Fibroblast of mammary gland (primary cell): Measurements from ENCODE around the gene VAPA.

Source experiments
- DNase-seq: peaks from one replicate; pipeline ENCODE4 v3.0.0-alpha.2; 2010; ENCODE audit warnings: low read depth
- H3K4me3 ChIP-seq: 2 replicates; pipeline ENCODE4 v1.5.1; 2011; ENCODE audit warnings: low read depth, mild to moderate bottlenecking, low read length, moderate library complexity; ENCODE audit not compliant: control insufficient read depth
- CTCF ChIP-seq: conservative IDR thresholded peaks from 2 replicates; pipeline ENCODE4 v1.5.1; 2011; ENCODE audit warnings: low read depth, low read length, inconsistent platforms; ENCODE audit not compliant: control insufficient read depth, insufficient read depth

The VAPA gene

GRCh38 chr18:9951022-9951859 lies 37.4 kb downstream of the VAPA start:
- DNase-seq = peak; percentile 76
- TF ChIP-seq CTCF = peak; percentile 87
- H3K4me3 ChIP-seq = no peak overlapping the region

GRCh38 chr18:9952633-9953416 lies 39.0 kb downstream of the VAPA start:
- DNase-seq = peak; percentile 52
- H3K4me3 ChIP-seq = no peak overlapping the region
- TF ChIP-seq CTCF = no peak

- no peak overlapping the region for H3K4me3 ChIP-seq
- no peak for DNase-seq
- no peak for TF ChIP-seq CTCF
Observed at GRCh38 chr18:9958861-9959399, 45.1 kb downstream of the VAPA start.

- no peak for DNase-seq
- H3K4me3 ChIP-seq = no peak overlapping the region
- TF ChIP-seq CTCF = no peak
Observed at GRCh38 chr18:9959564-9959963, 45.7 kb downstream of the VAPA start.

GRCh38 chr18:9960258-9960904 lies 46.6 kb downstream of the VAPA start:
- H3K4me3 ChIP-seq = no peak overlapping the region
- no peak for DNase-seq
- no peak for TF ChIP-seq CTCF

- no peak for TF ChIP-seq CTCF
- peak; percentile 57 for DNase-seq
- no peak overlapping the region for H3K4me3 ChIP-seq
Observed at GRCh38 chr18:9961041-9961440, 47.2 kb downstream of the VAPA start.
